Gastroesophageal sphincter (tissue), 3 donors: ENCODE measurements around the gene IGSF9.

Source experiments
- CTCF ChIP-seq, 4 experiments: fragments of 200-600 bp in 2 of 4; fragments of 450-650 bp in 2 of 4; sonication (generic) in 1 of 4; IDR thresholded peaks; one replicate each; pipeline ENCODE4 v1.5.1; 2017 to 2019; ENCODE audit warnings: antibody characterized with exemption in 4 of 4, mild to moderate bottlenecking in 2 of 4, moderate library complexity in 2 of 4
- POLR2A ChIP-seq, 2 donors: fragments of 450-650 bp; IDR thresholded peaks; one replicate each; pipeline ENCODE4 v1.6.1; 2017; ENCODE audit warnings: antibody characterized with exemption in 2 of 2, mild to moderate bottlenecking in 2 of 2, moderate library complexity in 1 of 2
- POLR2AphosphoS5 ChIP-seq: sonication (generic); formaldehyde crosslinking; IDR thresholded peaks from one replicate; pipeline ENCODE4 v1.6.1; 2017; ENCODE audit warnings: antibody characterized with exemption

- no peak for TF ChIP-seq CTCF (IDR thresholded peaks at IDR 0.05)
- no peak for TF ChIP-seq POLR2AphosphoS5
- no peak for TF ChIP-seq POLR2A (IDR thresholded peaks at IDR 0.05)
Measured at GRCh38 chr1:159900086-159900680, 45.2 kb downstream of the IGSF9 start, which contains the start of gene CFAP45.
